GM12878 (cell line): ENCODE results near the gene HHAT. TPM values are rescaled to one million over a fixed set of nuclear protein-coding genes. Genes with fewer than 3 reads are reported as not detected.

ENCODE experiments used
- ATAC-seq: fragments of 200-7000 bp; cut with Tn5 transposase; 3 replicates; pipeline ENCODE4 v1.9.1; 2020; ENCODE audit warnings: mild to moderate bottlenecking, moderate library complexity
- BruUV-seq: library from RNA; stranded (reverse); fragments of 400-500 nt; replicated peaks from 2 replicates; lab custom pipeline; 2021; lab: Mats Ljungman, UMichigan
- CTCF ChIA-PET: fragments of 300-600 bp; sonication (Branson Sonifier 250); formaldehyde crosslinking; extraction: SDS; loops from one replicate; lab custom pipeline; 2021; ENCODE audit warnings: inconsistent platforms; lab: Yijun Ruan, JAX
- POLR2A ChIA-PET: fragments of 350-600 bp; formaldehyde crosslinking; extraction: SDS; loops from one replicate; lab custom pipeline; 2021; ENCODE audit warnings: inconsistent platforms; lab: Charles Lee
- RAD21 ChIA-PET: fragments of 300-600 bp; sonication (Branson Sonifier 250); formaldehyde crosslinking; loops from one replicate; lab custom pipeline; 2023; ENCODE audit warnings: antibody characterized with exemption; ENCODE audit not compliant: unreplicated experiment; lab: Charles Lee
- SMC1A ChIA-PET: fragments of 300-600 bp; sonication (Branson Sonifier 250); formaldehyde crosslinking; loops from one replicate; lab custom pipeline; 2023; ENCODE audit not compliant: unreplicated experiment, uncharacterized antibody; lab: Charles Lee
- DNase-seq: peaks from one replicate; pipeline ENCODE4 v3.0.0-alpha.2; 2011; ENCODE audit warnings: low read depth, low spot score
- FAIRE-seq: peaks from 3 replicates; lab custom pipeline; 2011; peaks lifted over from hg19 to GRCh38; lab: Jason Lieb, UNC
- H2AFZ ChIP-seq: 2 replicates; pipeline ENCODE4 v1.6.0; 2011; ENCODE audit warnings: low read depth, low read length, control low read depth; ENCODE audit not compliant: control insufficient read depth
- H3K27ac ChIP-seq: 2 replicates; pipeline ENCODE4 v1.5.1; 2011; ENCODE audit warnings: control low read depth; ENCODE audit not compliant: control insufficient read depth, insufficient read depth
- H3K27me3 ChIP-seq, 2 experiments: replicated peaks in 1 of 2; 2 replicates each; pipeline versions ENCODE4 v1.6.0 to v1.6.1; 2011; ENCODE audit warnings: low read length in 1 of 2; ENCODE audit not compliant: control insufficient read depth in 2 of 2, insufficient read depth in 2 of 2
- H3K36me3 ChIP-seq, 2 experiments: 2 replicates each; pipeline ENCODE4 v1.5.1; 2011; ENCODE audit warnings: low read length in 1 of 2; ENCODE audit not compliant: control insufficient read depth in 2 of 2, insufficient read depth in 2 of 2
- H3K4me1 ChIP-seq: 2 replicates; pipeline ENCODE4 v1.6.1; 2011; ENCODE audit warnings: mild to moderate bottlenecking, low read length, moderate library complexity, mixed read lengths; ENCODE audit not compliant: control insufficient read depth, insufficient read depth
- H3K4me2 ChIP-seq: 2 replicates; pipeline ENCODE4 v1.6.0; 2011; ENCODE audit warnings: control low read depth; ENCODE audit not compliant: control insufficient read depth, insufficient read depth
- H3K4me3 ChIP-seq: fragments of 200-600 bp; sonication (generic); 2 replicates; pipeline ENCODE4 v1.5.1; 2016
- H3K79me2 ChIP-seq: 2 replicates; pipeline ENCODE4 v1.6.0; 2011; ENCODE audit warnings: low read length; ENCODE audit not compliant: control insufficient read depth, insufficient read depth
- H3K9ac ChIP-seq: 2 replicates; pipeline ENCODE4 v1.8.0; 2011; ENCODE audit warnings: low read length, control low read depth, mixed read lengths; ENCODE audit not compliant: control insufficient read depth, insufficient read depth
- H3K9me3 ChIP-seq: replicated peaks from 3 replicates; pipeline ENCODE4 v1.5.1; 2011; ENCODE audit warnings: mild to moderate bottlenecking, low read length; ENCODE audit not compliant: control insufficient read depth, insufficient read depth
- H4K20me1 ChIP-seq: 2 replicates; pipeline ENCODE4 v1.6.0; 2011; ENCODE audit not compliant: control insufficient read depth, insufficient read depth
- CEBPZ ChIP-seq: fragments of 150-350 bp; IDR thresholded peaks from 2 replicates; pipeline ENCODE4 v1.6.1; 2016; ENCODE audit warnings: low read depth, low read length
- NFXL1 ChIP-seq: fragments of 450-650 bp; IDR thresholded peaks from 2 replicates; pipeline ENCODE4 v1.6.1; 2017; ENCODE audit warnings: antibody characterized with exemption, mild to moderate bottlenecking, borderline replicate concordance
- PRDM15 ChIP-seq: fragments of 450-650 bp; formaldehyde crosslinking; IDR thresholded peaks from 2 replicates; pipeline ENCODE4 v1.4.0; 2020; ENCODE audit warnings: mild to moderate bottlenecking, moderate library complexity
- SREBF2 ChIP-seq: IDR thresholded peaks from 2 replicates; pipeline ENCODE4 v1.6.1; 2012; ENCODE audit warnings: mild to moderate bottlenecking, low read length
- STAT3 ChIP-seq: IDR thresholded peaks from 2 replicates; pipeline ENCODE4 v1.6.1; 2011; ENCODE audit warnings: low read depth, low read length, improper control_type of control experiment
- ZBTB33 ChIP-seq: fragments of 450-650 bp; IDR thresholded peaks from 2 replicates; pipeline ENCODE4 v1.6.1; 2017; ENCODE audit warnings: mild to moderate bottlenecking
- WGBS: methylation state at CpG from one replicate; pipeline ENCODE4 v1.1.6; 2016; ENCODE audit warnings: low lambda C conversion rate; ENCODE audit not compliant: insufficient replicate concordance, insufficient coverage; ENCODE audit errors: missing lambda C conversion rate; 5-methylcytosine and 5-hydroxymethylcytosine counted together
- in situ Hi-C: fragments of 300-500 bp; cut with MboI; formaldehyde crosslinking; loops from 9 replicates; pipeline ENCODE4 v1.14.3; 2018; ENCODE audit warnings: mixed read lengths
- intact Hi-C: fragments of 100-400 bp; cut with micrococcal nuclease; formaldehyde crosslinking; loops from one replicate; pipeline ENCODE4 v1.14.2; 2022; ENCODE audit not compliant: unreplicated experiment
- polyA plus RNA-seq, 11 experiments: library from polyadenylated mRNA; depleted of rRNA in 4 of 11; unstranded in 6 of 11; stranded (reverse) in 5 of 11; fragments of >200 nt; fragmentation: Nextera tagmentation in 4 of 11; fragmentation: Illumina TruSeq in 1 of 11; extraction: Ambion mirVana in 4 of 11; extraction: Trizol in 1 of 11; gene quantifications; 1 replicate in 1 of 11; 2 replicates in 10 of 11; pipeline versions ENCODE4 v1.2.1 to v1.2.3, GENCODE V29; 2011 to 2016; ENCODE audit warnings: inconsistent platforms in 2 of 11, missing spikeins in 2 of 11, low read depth in 1 of 11
- total RNA-seq, 4 experiments: library from RNA; depleted of rRNA in 3 of 4; stranded (reverse); fragments of >200 nt in 3 of 4; fragmentation: Illumina TruSeq in 1 of 4; extraction: Trizol in 1 of 4; gene quantifications; 2 replicates each; pipeline versions ENCODE4 v1.2.1 to v1.2.3, GENCODE V29; 2013 to 2021

The HHAT gene
- total and polyA plus RNA-seq, 10 of the 15 experiments (the other 5 are each of a cell fraction or from before 2014, with no cell fraction given): 1.2 to 37.6 (median 2.6) TPM

GRCh38 chr1:210646258-210646616, 317.5 kb downstream of the HHAT start (continued):
- no peak for TF ChIP-seq CEBPZ

GRCh38 chr1:210647406-210648333, 319.0 kb downstream of the HHAT start:
- TF ChIP-seq PRDM15 (CRISPR knock-in tag) (no peak), NFXL1 (no peak), STAT3 (no peak), SREBF2 (no peak), ZBTB33 (no peak)
- WGBS: 26% methylated on average over 6 of the region's 6 CpGs
- intact Hi-C loops: no loop called here

More at GRCh38 chr1:210647406-210648333, 319.0 kb downstream of the HHAT start:
- Histone ChIP-seq H4K20me1 (no peaks in the 10 kb centered on the region), H3K4me2 (no peak overlapping the region), H3K9me3 (no peaks in the 10 kb centered on the region), H3K36me3 (no peaks in the 10 kb centered on the region; a peak in 1 of 4 replicates), H3K4me1 (no peaks in the 10 kb centered on the region), H3K27ac (no peak overlapping the region), H3K27me3 (no peaks in the 10 kb centered on the region), H3K79me2 (no peaks in the 10 kb centered on the region), H3K4me3 (no peak overlapping the region), H3K9ac (no peak overlapping the region), H2AFZ (no peak overlapping the region)
- no TSS peak for BruUV-seq
- ATAC-seq (no peak), DNase-seq (no peak), FAIRE-seq (no peak)
- ChIA-PET CTCF (no interaction called here), RAD21 (no interaction called here), POLR2A (no interaction called here), SMC1A (interaction anchor here (1.2 kb wide), 1 partner anchor 23 kb away, joined by 4 read pairs; no protein-coding TSS in a partner anchor)
- in situ Hi-C loops: no loop called here
